ENCODE results near the gene SLC25A46. TPM values are rescaled to one million over a fixed set of nuclear protein-coding genes. Genes with fewer than 3 reads are reported as not detected.

Gene SLC25A46
- total RNA-seq, 1 donor from 2014 or later, result 22.1 TPM

DNA sequence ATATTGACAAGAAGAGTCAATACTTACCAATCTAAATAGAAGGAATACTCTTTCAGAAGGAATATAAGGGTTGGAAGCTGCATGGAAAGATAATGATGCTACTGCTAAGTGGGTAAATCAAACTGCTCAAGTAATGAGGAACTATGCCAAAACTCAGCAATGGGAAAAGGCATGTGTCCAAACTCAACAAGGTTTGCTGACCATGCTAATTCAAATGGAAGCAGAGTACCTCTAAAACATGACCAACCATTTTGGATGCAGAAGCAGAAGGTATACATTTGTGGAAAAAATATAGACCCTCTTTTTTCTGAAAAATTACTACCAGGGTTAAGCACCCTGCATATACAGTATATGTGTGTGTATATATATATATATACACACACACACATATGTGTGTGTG lies 33.5 kb upstream of the SLC25A46 start:
- Histone ChIP-seq H3K27me3 (no peaks in the 10 kb centered on the region), H3K27ac (no peak overlapping the region), H3K36me3 (no peaks in the 10 kb centered on the region), H3K4me3 (no peak overlapping the region), H3K4me1 (no peaks in the 10 kb centered on the region), H3K9me3 (no peaks in the 10 kb centered on the region)
- intact Hi-C loops (cut with DNase I), result no loop called here
- TF ChIP-seq, protein P1, sequence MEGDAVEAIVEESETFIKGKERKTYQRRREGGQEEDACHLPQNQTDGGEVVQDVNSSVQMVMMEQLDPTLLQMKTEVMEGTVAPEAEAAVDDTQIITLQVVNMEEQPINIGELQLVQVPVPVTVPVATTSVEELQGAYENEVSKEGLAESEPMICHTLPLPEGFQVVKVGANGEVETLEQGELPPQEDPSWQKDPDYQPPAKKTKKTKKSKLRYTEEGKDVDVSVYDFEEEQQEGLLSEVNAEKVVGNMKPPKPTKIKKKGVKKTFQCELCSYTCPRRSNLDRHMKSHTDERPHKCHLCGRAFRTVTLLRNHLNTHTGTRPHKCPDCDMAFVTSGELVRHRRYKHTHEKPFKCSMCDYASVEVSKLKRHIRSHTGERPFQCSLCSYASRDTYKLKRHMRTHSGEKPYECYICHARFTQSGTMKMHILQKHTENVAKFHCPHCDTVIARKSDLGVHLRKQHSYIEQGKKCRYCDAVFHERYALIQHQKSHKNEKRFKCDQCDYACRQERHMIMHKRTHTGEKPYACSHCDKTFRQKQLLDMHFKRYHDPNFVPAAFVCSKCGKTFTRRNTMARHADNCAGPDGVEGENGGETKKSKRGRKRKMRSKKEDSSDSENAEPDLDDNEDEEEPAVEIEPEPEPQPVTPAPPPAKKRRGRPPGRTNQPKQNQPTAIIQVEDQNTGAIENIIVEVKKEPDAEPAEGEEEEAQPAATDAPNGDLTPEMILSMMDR (IDR thresholded peaks at IDR 0.05), result no peak
- DNase-seq (ENCODE audit: low spot score in 2 of 2), result no peak

DNA sequence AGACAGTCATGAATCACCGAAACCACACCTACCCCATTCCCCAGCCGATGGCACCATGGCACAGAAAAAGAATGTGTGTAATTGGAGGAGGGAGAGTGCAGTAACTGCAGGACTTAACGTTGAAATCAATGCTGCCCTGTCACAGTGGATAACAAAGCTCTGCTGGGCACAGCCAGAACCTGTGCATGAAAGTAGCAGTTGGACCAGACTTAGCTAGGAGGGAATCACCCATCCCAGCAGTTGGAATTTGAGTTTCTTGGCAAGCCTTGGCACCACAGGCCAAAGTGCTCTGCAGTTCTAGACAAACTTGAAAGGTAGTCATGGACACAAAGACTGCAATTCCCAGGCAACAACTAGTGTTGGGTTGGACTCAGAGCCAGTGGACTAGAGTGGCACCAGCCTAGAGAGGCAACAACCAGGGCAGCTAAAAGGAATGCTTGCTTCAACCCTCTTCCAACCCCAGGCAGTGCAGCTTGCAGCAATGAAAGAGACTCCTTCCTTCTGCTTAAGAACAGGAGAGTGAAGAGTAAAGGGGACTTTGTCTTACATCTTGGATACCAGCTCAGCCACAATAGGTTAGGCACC lies 31.5 kb upstream of the SLC25A46 start:
- intact Hi-C loops (cut with DNase I), result no loop called here
- no peaks in the 10 kb centered on the region for H3K9me3 ChIP-seq
- H3K36me3 ChIP-seq, result no peaks in the 10 kb centered on the region
- TF ChIP-seq, protein P1 (IDR thresholded peaks at IDR 0.05), result no peak
- no peaks in the 10 kb centered on the region for H3K27me3 ChIP-seq
- no peak for DNase-seq (ENCODE audit: low spot score in 2 of 2)
- H3K4me1 ChIP-seq, result no peaks in the 10 kb centered on the region
- H3K27ac ChIP-seq, result no peak overlapping the region
- no peak overlapping the region for H3K4me3 ChIP-seq

GRCh38 chr5:110716247-110717245 lies 22.3 kb upstream of the SLC25A46 start:
- H3K27ac ChIP-seq, result no peak overlapping the region
- no peaks in the 10 kb centered on the region for H3K36me3 ChIP-seq
- H3K9me3 ChIP-seq, result no peaks in the 10 kb centered on the region
- H3K4me3 ChIP-seq, result no peak overlapping the region
- no peak for DNase-seq (ENCODE audit: low spot score in 2 of 2)
- intact Hi-C loops (cut with DNase I), result no loop called here
- TF ChIP-seq, protein P1 (IDR thresholded peaks at IDR 0.05), result no peak
- H3K4me1 ChIP-seq, result no peaks in the 10 kb centered on the region
- no peaks in the 10 kb centered on the region for H3K27me3 ChIP-seq

DNA sequence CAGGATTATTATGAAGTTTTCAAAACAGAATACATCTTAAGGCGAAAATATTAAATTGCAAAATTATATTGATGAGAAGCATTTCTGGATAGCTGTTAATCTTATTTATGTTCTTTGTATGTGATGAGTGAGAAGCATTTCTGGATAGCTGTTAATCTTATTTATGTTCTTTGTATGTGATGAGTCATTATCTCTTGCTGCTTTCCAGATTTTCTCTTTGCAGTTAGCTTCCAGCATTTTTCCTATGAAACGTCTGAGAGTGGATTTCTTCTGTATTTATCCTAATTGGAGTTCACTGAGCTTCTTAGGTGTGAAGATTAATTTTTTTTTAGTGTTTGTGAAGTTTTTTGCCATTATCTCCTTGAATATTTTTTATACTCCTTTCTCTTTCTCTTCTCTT lies 20.5 kb upstream of the SLC25A46 start:
- Histone ChIP-seq H3K27ac (no peak overlapping the region), H3K4me1 (no peaks in the 10 kb centered on the region), H3K9me3 (no peaks in the 10 kb centered on the region), H3K4me3 (no peak overlapping the region), H3K36me3 (no peaks in the 10 kb centered on the region), H3K27me3 (no peaks in the 10 kb centered on the region)
- TF ChIP-seq, protein P1 (IDR thresholded peaks at IDR 0.05), result no peak
- intact Hi-C loops (cut with DNase I), result no loop called here
- no peak for DNase-seq (ENCODE audit: low spot score in 2 of 2)

DNA sequence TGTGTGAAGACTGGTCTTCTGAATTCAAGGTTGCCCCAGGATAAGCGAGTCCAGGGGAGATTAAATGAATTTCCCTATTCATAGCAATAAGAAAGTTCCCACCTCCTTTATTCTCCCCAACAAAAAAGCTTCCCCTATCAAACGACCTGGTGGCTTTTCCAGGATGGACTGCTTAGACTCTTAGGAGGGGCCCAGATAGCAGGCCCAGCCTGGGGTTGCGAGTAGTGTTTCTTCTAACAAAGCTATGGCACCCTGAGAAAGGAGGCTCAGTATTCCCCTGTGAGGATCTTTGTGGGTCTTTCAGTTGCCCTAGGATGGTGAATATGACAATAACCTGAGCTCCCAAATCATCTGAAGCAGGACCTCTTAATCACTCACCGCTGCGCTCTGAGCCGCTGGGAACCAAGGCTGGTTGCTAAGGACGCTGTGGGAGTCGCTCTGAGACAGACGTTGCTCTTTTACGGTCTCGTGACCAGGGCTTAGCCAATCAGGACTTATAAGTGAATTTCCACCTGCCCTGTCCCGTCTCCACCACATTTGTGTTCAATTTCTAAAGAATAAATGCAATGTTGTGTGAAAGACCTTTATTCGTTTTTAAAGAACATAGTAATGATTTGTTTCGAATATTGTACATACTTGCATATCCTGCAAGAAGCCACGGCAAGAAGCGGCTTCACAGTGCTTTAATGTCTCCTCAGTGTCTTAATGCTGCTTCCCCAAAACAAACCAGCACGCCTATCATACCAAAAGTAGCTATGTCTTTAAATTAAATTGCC lies 12.4 kb upstream of the SLC25A46 start, which contains the start of gene TMEM232:
TMEM232 (minus strand) TSS at position 423 of the 776 bp plus-strand sequence. CDS start 59,319 bp downstream, outside the sequence.
- no peaks in the 10 kb centered on the region for H3K9me3 ChIP-seq
- TF ChIP-seq, protein P1 (IDR thresholded peaks at IDR 0.05), result no peak
- H3K4me1 ChIP-seq, result peaks cover 0 to 7% of the 10 kb centered on the region in 2 donors
- intact Hi-C loops (cut with DNase I), result no loop called here
- H3K36me3 ChIP-seq, result no peaks in the 10 kb centered on the region
- no peak within 1 kb of the TSS for H3K27ac ChIP-seq
- H3K4me3 ChIP-seq, result peak within 1 kb of the TSS; percentile 34 to 54
- H3K27me3 ChIP-seq, result no peaks in the 10 kb centered on the region
- DNase-seq (ENCODE audit: low spot score in 2 of 2), result peak in 1 of 2 donors; percentile 78
